ENCODE data around the gene HYAL1.
"Not testable (repeated sequence)": the region's sequence is repeated elsewhere in the genome, so short reads cannot be mapped to it uniquely, and the experiment has no call there.

HYAL1 gene

GRCh38 chr3:50318615-50319014 is 15.2 kb upstream of the HYAL1 start:
- peaks cover 26% of the 10 kb centered on the region for H3K4me1 Mint-ChIP-seq (ENCODE audit: low read depth)
- no peaks in the 10 kb centered on the region for H3K27me3 Mint-ChIP-seq (ENCODE audit: low read depth)
- H3K9me3 Mint-ChIP-seq, result no peaks in the 10 kb centered on the region
- peaks cover 4% of the 10 kb centered on the region for H3K36me3 Mint-ChIP-seq (ENCODE audit: low read depth)
- no peak for DNase-seq (ENCODE audit: low spot score)
- H3K27ac Mint-ChIP-seq, result no peak overlapping the region
- H3K4me3 Mint-ChIP-seq, result no peak overlapping the region

GRCh38 chr3:50318163-50318562 is 14.8 kb upstream of the HYAL1 start:
- Mint-ChIP-seq H3K4me3 (no peak overlapping the region), H3K27me3 (ENCODE audit: low read depth) (no peaks in the 10 kb centered on the region), H3K36me3 (ENCODE audit: low read depth) (peaks cover 4% of the 10 kb centered on the region), H3K4me1 (ENCODE audit: low read depth) (peaks cover 26% of the 10 kb centered on the region), H3K27ac (no peak overlapping the region), H3K9me3 (no peaks in the 10 kb centered on the region)
- DNase-seq (ENCODE audit: low spot score), result no peak

- Mint-ChIP-seq H3K4me3 (no peak overlapping the region), H3K27ac (no peak overlapping the region), H3K36me3 (ENCODE audit: low read depth) (peaks cover 4% of the 10 kb centered on the region), H3K27me3 (ENCODE audit: low read depth) (no peaks in the 10 kb centered on the region), H3K9me3 (no peaks in the 10 kb centered on the region), H3K4me1 (ENCODE audit: low read depth) (peaks cover 26% of the 10 kb centered on the region)
- no peak for DNase-seq (ENCODE audit: low spot score)
These were observed 13.9 kb upstream of the HYAL1 start for GRCh38 chr3:50317300-50317699.

GRCh38 chr3:50316657-50317242 is 13.4 kb upstream of the HYAL1 start:
- H3K27me3 Mint-ChIP-seq (ENCODE audit: low read depth), result no peaks in the 10 kb centered on the region
- H3K9me3 Mint-ChIP-seq, result no peaks in the 10 kb centered on the region
- peaks cover 4% of the 10 kb centered on the region for H3K36me3 Mint-ChIP-seq (ENCODE audit: low read depth)
- DNase-seq (ENCODE audit: low spot score), result no peak
- peak overlapping the region; percentile 83 for H3K27ac Mint-ChIP-seq
- peak overlapping the region; percentile 54 for H3K4me3 Mint-ChIP-seq
- peaks cover 26% of the 10 kb centered on the region for H3K4me1 Mint-ChIP-seq (ENCODE audit: low read depth)

GRCh38 chr3:50314816-50315215 is 11.4 kb upstream of the HYAL1 start:
- no peaks in the 10 kb centered on the region for H3K27me3 Mint-ChIP-seq (ENCODE audit: low read depth)
- peaks cover 20% of the 10 kb centered on the region for H3K4me1 Mint-ChIP-seq (ENCODE audit: low read depth)
- no peak for DNase-seq (ENCODE audit: low spot score)
- no peak overlapping the region for H3K4me3 Mint-ChIP-seq
- H3K27ac Mint-ChIP-seq, result no peak overlapping the region
- peaks cover 5% of the 10 kb centered on the region for H3K36me3 Mint-ChIP-seq (ENCODE audit: low read depth)
- peaks cover 2% of the 10 kb centered on the region for H3K9me3 Mint-ChIP-seq

- Mint-ChIP-seq H3K9me3 (peaks cover 6% of the 10 kb centered on the region), H3K4me1 (ENCODE audit: low read depth) (peaks cover 18% of the 10 kb centered on the region), H3K27me3 (ENCODE audit: low read depth) (no peaks in the 10 kb centered on the region), H3K36me3 (ENCODE audit: low read depth) (peaks cover 7% of the 10 kb centered on the region), H3K27ac (no peak overlapping the region), H3K4me3 (no peak overlapping the region)
- no peak for DNase-seq (ENCODE audit: low spot score)
These were observed 11.0 kb upstream of the HYAL1 start for GRCh38 chr3:50314342-50314741.

- H3K27ac Mint-ChIP-seq; H3K4me3 Mint-ChIP-seq; H3K36me3 Mint-ChIP-seq (ENCODE audit: low read depth); H3K27me3 Mint-ChIP-seq (ENCODE audit: low read depth); H3K9me3 Mint-ChIP-seq; DNase-seq (ENCODE audit: low spot score): not testable (repeated sequence)
- peaks cover 11% of the 10 kb centered on the region for H3K4me1 Mint-ChIP-seq (ENCODE audit: low read depth)
These were observed 8.7 kb upstream of the HYAL1 start for GRCh38 chr3:50312041-50312440.

GRCh38 chr3:50304601-50305000 is 1.2 kb upstream of the HYAL1 start:
- no peak overlapping the region for H3K4me3 Mint-ChIP-seq
- peaks cover 13% of the 10 kb centered on the region for H3K4me1 Mint-ChIP-seq (ENCODE audit: low read depth)
- H3K36me3 Mint-ChIP-seq (ENCODE audit: low read depth), result no peaks in the 10 kb centered on the region
- no peak overlapping the region for H3K27ac Mint-ChIP-seq
- no peaks in the 10 kb centered on the region for H3K27me3 Mint-ChIP-seq (ENCODE audit: low read depth)
- DNase-seq (ENCODE audit: low spot score), result no peak
- H3K9me3 Mint-ChIP-seq, result peaks cover 2% of the 10 kb centered on the region

- no peak for DNase-seq (ENCODE audit: low spot score)
- Mint-ChIP-seq H3K4me1 (ENCODE audit: low read depth) (peaks cover 20% of the 10 kb centered on the region), H3K27ac (peak overlapping the region; percentile 45), H3K27me3 (ENCODE audit: low read depth) (no peaks in the 10 kb centered on the region), H3K36me3 (ENCODE audit: low read depth) (no peaks in the 10 kb centered on the region), H3K9me3 (no peaks in the 10 kb centered on the region), H3K4me3 (no peak overlapping the region)
These were observed 1.0 kb downstream of the HYAL1 start for GRCh38 chr3:50302095-50303012.

GRCh38 chr3:50300681-50301254 is 2.6 kb downstream of the HYAL1 start:
- Mint-ChIP-seq H3K4me1 (ENCODE audit: low read depth) (peaks cover 24% of the 10 kb centered on the region), H3K27me3 (ENCODE audit: low read depth) (no peaks in the 10 kb centered on the region), H3K4me3 (peak overlapping the region; percentile 98), H3K27ac (peak overlapping the region; percentile 99), H3K9me3 (no peaks in the 10 kb centered on the region), H3K36me3 (ENCODE audit: low read depth) (peaks cover 2% of the 10 kb centered on the region)
- no peak for DNase-seq (ENCODE audit: low spot score)

GRCh38 chr3:50299929-50300680 is 3.3 kb downstream of the HYAL1 start:
- Mint-ChIP-seq H3K4me1 (ENCODE audit: low read depth) (peaks cover 24% of the 10 kb centered on the region), H3K4me3 (peak overlapping the region; percentile 98), H3K27me3 (ENCODE audit: low read depth) (no peaks in the 10 kb centered on the region), H3K9me3 (no peaks in the 10 kb centered on the region), H3K36me3 (ENCODE audit: low read depth) (peaks cover 2% of the 10 kb centered on the region), H3K27ac (peak overlapping the region; percentile 99)
- peak; percentile 23 for DNase-seq (ENCODE audit: low spot score)

- H3K9me3 Mint-ChIP-seq, result no peaks in the 10 kb centered on the region
- H3K27ac Mint-ChIP-seq, result peak overlapping the region; percentile 99
- no peak for DNase-seq (ENCODE audit: low spot score)
- H3K27me3 Mint-ChIP-seq (ENCODE audit: low read depth), result no peaks in the 10 kb centered on the region
- peaks cover 2% of the 10 kb centered on the region for H3K36me3 Mint-ChIP-seq (ENCODE audit: low read depth)
- peaks cover 24% of the 10 kb centered on the region for H3K4me1 Mint-ChIP-seq (ENCODE audit: low read depth)
- peak overlapping the region; percentile 98 for H3K4me3 Mint-ChIP-seq
These were observed 3.8 kb downstream of the HYAL1 start for GRCh38 chr3:50299638-50299928.

- no peaks in the 10 kb centered on the region for H3K27me3 Mint-ChIP-seq (ENCODE audit: low read depth)
- peaks cover 22% of the 10 kb centered on the region for H3K4me1 Mint-ChIP-seq (ENCODE audit: low read depth)
- peak within 1 kb of the TSS; percentile 98 for H3K4me3 Mint-ChIP-seq
- H3K27ac Mint-ChIP-seq, result peak within 1 kb of the TSS; percentile 99
- H3K36me3 Mint-ChIP-seq (ENCODE audit: low read depth), result peaks cover 2% of the 10 kb centered on the region
- peak; percentile 98 for DNase-seq (ENCODE audit: low spot score)
- H3K9me3 Mint-ChIP-seq, result no peaks in the 10 kb centered on the region
These were observed 4.3 kb downstream of the HYAL1 start, which contains the start of the genes HYAL3 and NAA80 for GRCh38 chr3:50298836-50299637. Gene HYAL3 (minus strand): TSS chr3:50299405. CDS start chr3:50295602, 3,803 bp downstream. Gene NAA80 (minus strand): TSS chr3:50299405. CDS start chr3:50297463, 1,942 bp downstream.

All from T-helper 2 cell treated with Interferon-gamma antibody and Interleukin-4, amounts not matched to agents 5 μg/mL and 100 μg/mL, for 36 hours (primary cell).